ENCODE results near the gene NUDT6.

Gene NUDT6

GRCh38 chr4:122917731-122918130, 4.7 kb downstream of the NUDT6 start:
- Histone ChIP-seq H3K4me1 (ENCODE audit: control insufficient read depth in 2 of 2, insufficient read depth in 2 of 2, low read length in 2 of 2) (no peaks in the 10 kb centered on the region), H3K27me3 (ENCODE audit: control insufficient read depth in 2 of 2, insufficient read depth in 2 of 2, low read length in 2 of 2) (no peaks in the 10 kb centered on the region), H3K36me3 (ENCODE audit: control insufficient read depth in 2 of 2, insufficient read depth in 2 of 2, low read length in 2 of 2) (no peaks in the 10 kb centered on the region), H3K9me3 (ENCODE audit: control insufficient read depth in 2 of 2, low read length in 2 of 2) (no peaks in the 10 kb centered on the region), H3K4me3 (ENCODE audit: low read length in 2 of 2) (no peak overlapping the region), H3K27ac (ENCODE audit: low read depth in 2 of 2, low read length in 2 of 2) (no peak overlapping the region), H3K9ac (ENCODE audit: low read depth in 1 of 2, low read length in 2 of 2) (no peak overlapping the region)

GRCh38 chr4:122914938-122915337, 7.5 kb downstream of the NUDT6 start:
- H3K27me3 ChIP-seq (ENCODE audit: control insufficient read depth in 2 of 2, insufficient read depth in 2 of 2, low read length in 2 of 2), result no peaks in the 10 kb centered on the region
- no peaks in the 10 kb centered on the region for H3K4me1 ChIP-seq (ENCODE audit: control insufficient read depth in 2 of 2, insufficient read depth in 2 of 2, low read length in 2 of 2)
- no peak overlapping the region for H3K9ac ChIP-seq (ENCODE audit: low read depth in 1 of 2, low read length in 2 of 2)
- H3K4me3 ChIP-seq (ENCODE audit: low read length in 2 of 2), result no peak overlapping the region
- H3K36me3 ChIP-seq (ENCODE audit: control insufficient read depth in 2 of 2, insufficient read depth in 2 of 2, low read length in 2 of 2), result no peaks in the 10 kb centered on the region
- no peaks in the 10 kb centered on the region for H3K9me3 ChIP-seq (ENCODE audit: control insufficient read depth in 2 of 2, low read length in 2 of 2)
- H3K27ac ChIP-seq (ENCODE audit: low read depth in 2 of 2, low read length in 2 of 2), result no peak overlapping the region

- Histone ChIP-seq H3K9me3 (ENCODE audit: control insufficient read depth in 2 of 2, low read length in 2 of 2) (no peaks in the 10 kb centered on the region), H3K36me3 (ENCODE audit: control insufficient read depth in 2 of 2, insufficient read depth in 2 of 2, low read length in 2 of 2) (no peaks in the 10 kb centered on the region), H3K4me3 (ENCODE audit: low read length in 2 of 2) (no peak overlapping the region), H3K4me1 (ENCODE audit: control insufficient read depth in 2 of 2, insufficient read depth in 2 of 2, low read length in 2 of 2) (no peaks in the 10 kb centered on the region), H3K27me3 (ENCODE audit: control insufficient read depth in 2 of 2, insufficient read depth in 2 of 2, low read length in 2 of 2) (no peaks in the 10 kb centered on the region), H3K9ac (ENCODE audit: low read depth in 1 of 2, low read length in 2 of 2) (no peak overlapping the region), H3K27ac (ENCODE audit: low read depth in 2 of 2, low read length in 2 of 2) (no peak overlapping the region)
Observed at GRCh38 chr4:122914292-122914904, 8.0 kb downstream of the NUDT6 start.

GRCh38 chr4:122912810-122913575, 9.4 kb downstream of the NUDT6 start:
- Histone ChIP-seq H3K4me1 (ENCODE audit: control insufficient read depth in 2 of 2, insufficient read depth in 2 of 2, low read length in 2 of 2) (no peaks in the 10 kb centered on the region), H3K36me3 (ENCODE audit: control insufficient read depth in 2 of 2, insufficient read depth in 2 of 2, low read length in 2 of 2) (no peaks in the 10 kb centered on the region)

GRCh38 chr4:122911588-122911987, 10.8 kb downstream of the NUDT6 start:
- H3K9me3 ChIP-seq (ENCODE audit: control insufficient read depth in 2 of 2, low read length in 2 of 2), result no peaks in the 10 kb centered on the region
- no peaks in the 10 kb centered on the region for H3K4me1 ChIP-seq (ENCODE audit: control insufficient read depth in 2 of 2, insufficient read depth in 2 of 2, low read length in 2 of 2)
- no peak overlapping the region for H3K9ac ChIP-seq (ENCODE audit: low read depth in 1 of 2, low read length in 2 of 2)
- H3K4me3 ChIP-seq (ENCODE audit: low read length in 2 of 2), result no peak overlapping the region
- no peak overlapping the region for H3K27ac ChIP-seq (ENCODE audit: low read depth in 2 of 2, low read length in 2 of 2)
- no peaks in the 10 kb centered on the region for H3K36me3 ChIP-seq (ENCODE audit: control insufficient read depth in 2 of 2, insufficient read depth in 2 of 2, low read length in 2 of 2)
- H3K27me3 ChIP-seq (ENCODE audit: control insufficient read depth in 2 of 2, insufficient read depth in 2 of 2, low read length in 2 of 2), result no peaks in the 10 kb centered on the region

More at GRCh38 chr4:122912810-122913575, 9.4 kb downstream of the NUDT6 start:
- Histone ChIP-seq H3K27me3 (ENCODE audit: control insufficient read depth in 2 of 2, insufficient read depth in 2 of 2, low read length in 2 of 2) (no peaks in the 10 kb centered on the region), H3K27ac (ENCODE audit: low read depth in 2 of 2, low read length in 2 of 2) (no peak overlapping the region), H3K4me3 (ENCODE audit: low read length in 2 of 2) (no peak overlapping the region), H3K9me3 (ENCODE audit: control insufficient read depth in 2 of 2, low read length in 2 of 2) (no peaks in the 10 kb centered on the region), H3K9ac (ENCODE audit: low read depth in 1 of 2, low read length in 2 of 2) (no peak overlapping the region)

GRCh38 chr4:122909683-122910082, 12.7 kb downstream of the NUDT6 start:
- H3K9ac ChIP-seq (ENCODE audit: low read depth in 1 of 2, low read length in 2 of 2), result no peak overlapping the region
- no peak overlapping the region for H3K27ac ChIP-seq (ENCODE audit: low read depth in 2 of 2, low read length in 2 of 2)
- no peaks in the 10 kb centered on the region for H3K9me3 ChIP-seq (ENCODE audit: control insufficient read depth in 2 of 2, low read length in 2 of 2)
- no peaks in the 10 kb centered on the region for H3K4me1 ChIP-seq (ENCODE audit: control insufficient read depth in 2 of 2, insufficient read depth in 2 of 2, low read length in 2 of 2)
- H3K4me3 ChIP-seq (ENCODE audit: low read length in 2 of 2), result no peak overlapping the region
- no peaks in the 10 kb centered on the region for H3K36me3 ChIP-seq (ENCODE audit: control insufficient read depth in 2 of 2, insufficient read depth in 2 of 2, low read length in 2 of 2)
- H3K27me3 ChIP-seq (ENCODE audit: control insufficient read depth in 2 of 2, insufficient read depth in 2 of 2, low read length in 2 of 2), result no peaks in the 10 kb centered on the region

- no peaks in the 10 kb centered on the region for H3K27me3 ChIP-seq (ENCODE audit: control insufficient read depth in 2 of 2, insufficient read depth in 2 of 2, low read length in 2 of 2)
- no peak overlapping the region for H3K9ac ChIP-seq (ENCODE audit: low read depth in 1 of 2, low read length in 2 of 2)
- no peak overlapping the region for H3K4me3 ChIP-seq (ENCODE audit: low read length in 2 of 2)
- H3K27ac ChIP-seq (ENCODE audit: low read depth in 2 of 2, low read length in 2 of 2), result no peak overlapping the region
- H3K4me1 ChIP-seq (ENCODE audit: control insufficient read depth in 2 of 2, insufficient read depth in 2 of 2, low read length in 2 of 2), result no peaks in the 10 kb centered on the region
- H3K9me3 ChIP-seq (ENCODE audit: control insufficient read depth in 2 of 2, low read length in 2 of 2), result no peaks in the 10 kb centered on the region
- no peaks in the 10 kb centered on the region for H3K36me3 ChIP-seq (ENCODE audit: control insufficient read depth in 2 of 2, insufficient read depth in 2 of 2, low read length in 2 of 2)
Observed at GRCh38 chr4:122908223-122908622, 14.2 kb downstream of the NUDT6 start.

- H3K27ac ChIP-seq (ENCODE audit: low read depth in 2 of 2, low read length in 2 of 2), result no peak overlapping the region
- no peaks in the 10 kb centered on the region for H3K27me3 ChIP-seq (ENCODE audit: control insufficient read depth in 2 of 2, insufficient read depth in 2 of 2, low read length in 2 of 2)
- no peaks in the 10 kb centered on the region for H3K9me3 ChIP-seq (ENCODE audit: control insufficient read depth in 2 of 2, low read length in 2 of 2)
- H3K36me3 ChIP-seq (ENCODE audit: control insufficient read depth in 2 of 2, insufficient read depth in 2 of 2, low read length in 2 of 2), result no peaks in the 10 kb centered on the region
- H3K9ac ChIP-seq (ENCODE audit: low read depth in 1 of 2, low read length in 2 of 2), result no peak overlapping the region
- H3K4me3 ChIP-seq (ENCODE audit: low read length in 2 of 2), result no peak overlapping the region
- H3K4me1 ChIP-seq (ENCODE audit: control insufficient read depth in 2 of 2, insufficient read depth in 2 of 2, low read length in 2 of 2), result no peaks in the 10 kb centered on the region
Observed at GRCh38 chr4:122906859-122907305, 15.5 kb downstream of the NUDT6 start.

GRCh38 chr4:122903766-122904288, 18.6 kb downstream of the NUDT6 start:
- H3K27me3 ChIP-seq (ENCODE audit: control insufficient read depth in 2 of 2, insufficient read depth in 2 of 2, low read length in 2 of 2), result no peaks in the 10 kb centered on the region
- no peak overlapping the region for H3K27ac ChIP-seq (ENCODE audit: low read depth in 2 of 2, low read length in 2 of 2)
- no peak overlapping the region for H3K4me3 ChIP-seq (ENCODE audit: low read length in 2 of 2)
- no peaks in the 10 kb centered on the region for H3K9me3 ChIP-seq (ENCODE audit: control insufficient read depth in 2 of 2, low read length in 2 of 2)
- no peaks in the 10 kb centered on the region for H3K36me3 ChIP-seq (ENCODE audit: control insufficient read depth in 2 of 2, insufficient read depth in 2 of 2, low read length in 2 of 2)
- H3K9ac ChIP-seq (ENCODE audit: low read depth in 1 of 2, low read length in 2 of 2), result no peak overlapping the region
- no peaks in the 10 kb centered on the region for H3K4me1 ChIP-seq (ENCODE audit: control insufficient read depth in 2 of 2, insufficient read depth in 2 of 2, low read length in 2 of 2)

- Histone ChIP-seq H3K36me3 (ENCODE audit: control insufficient read depth in 2 of 2, insufficient read depth in 2 of 2, low read length in 2 of 2) (no peaks in the 10 kb centered on the region), H3K27ac (ENCODE audit: low read depth in 2 of 2, low read length in 2 of 2) (no peak overlapping the region), H3K9ac (ENCODE audit: low read depth in 1 of 2, low read length in 2 of 2) (no peak overlapping the region), H3K27me3 (ENCODE audit: control insufficient read depth in 2 of 2, insufficient read depth in 2 of 2, low read length in 2 of 2) (no peaks in the 10 kb centered on the region), H3K4me1 (ENCODE audit: control insufficient read depth in 2 of 2, insufficient read depth in 2 of 2, low read length in 2 of 2) (peaks cover 0 to 4% of the 10 kb centered on the region in 2 donors), H3K4me3 (ENCODE audit: low read length in 2 of 2) (no peak overlapping the region), H3K9me3 (ENCODE audit: control insufficient read depth in 2 of 2, low read length in 2 of 2) (no peaks in the 10 kb centered on the region)
Observed at GRCh38 chr4:122901247-122902010, 21.0 kb downstream of the NUDT6 start.
